NCI-H2227 treated with DMSO at 0.1 percent for 48 hours (cell line): ENCODE data around the gene DENND1A.
A peak's percentile ranks its signal among the peaks of the same experiment; 100 is the strongest.

Source experiments
- DNase-seq: peaks from one replicate; lab custom pipeline; 2025; lab: John Stamatoyannopoulos, UW

The DENND1A gene

DNA sequence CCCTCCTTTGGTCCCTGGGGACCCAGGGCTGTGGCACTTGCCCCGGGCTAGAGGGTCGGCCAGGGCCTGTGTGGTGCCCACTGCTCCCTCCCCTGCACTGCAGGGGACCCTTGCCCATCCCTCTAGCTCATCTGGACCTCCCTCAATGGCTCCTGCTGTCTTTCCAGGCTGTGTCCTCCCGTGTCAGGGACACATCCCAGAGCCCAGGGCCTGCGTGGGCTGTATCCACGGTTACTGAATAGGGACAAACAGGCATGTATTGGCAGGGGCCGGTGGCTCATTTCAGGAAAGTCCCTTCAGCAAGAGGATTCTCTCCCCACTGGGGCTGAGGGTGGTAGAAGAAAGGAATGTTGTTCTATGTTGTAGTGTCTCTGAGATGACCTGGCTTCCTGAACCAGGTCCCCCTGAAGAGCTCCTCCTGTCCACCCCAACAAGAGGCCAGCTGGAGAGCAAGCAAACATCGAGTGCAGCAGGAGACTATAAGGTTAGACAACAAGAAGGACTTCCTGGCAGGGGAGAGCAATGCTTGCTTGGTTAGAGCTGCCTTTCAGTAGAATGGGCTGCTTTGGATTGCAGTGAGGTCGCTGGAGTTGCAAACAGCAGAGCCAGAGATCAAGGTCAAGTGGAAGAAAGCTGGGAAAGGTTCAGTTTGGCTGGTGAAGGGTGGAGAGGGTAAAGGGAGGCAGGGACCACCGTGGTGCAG is 575.0 kb downstream of the DENND1A start:
- no peak for DNase-seq

- peak; percentile 13 for DNase-seq
Measured at GRCh38 chr9:123353984-123354591, 575.8 kb downstream of the DENND1A start.

DNA sequence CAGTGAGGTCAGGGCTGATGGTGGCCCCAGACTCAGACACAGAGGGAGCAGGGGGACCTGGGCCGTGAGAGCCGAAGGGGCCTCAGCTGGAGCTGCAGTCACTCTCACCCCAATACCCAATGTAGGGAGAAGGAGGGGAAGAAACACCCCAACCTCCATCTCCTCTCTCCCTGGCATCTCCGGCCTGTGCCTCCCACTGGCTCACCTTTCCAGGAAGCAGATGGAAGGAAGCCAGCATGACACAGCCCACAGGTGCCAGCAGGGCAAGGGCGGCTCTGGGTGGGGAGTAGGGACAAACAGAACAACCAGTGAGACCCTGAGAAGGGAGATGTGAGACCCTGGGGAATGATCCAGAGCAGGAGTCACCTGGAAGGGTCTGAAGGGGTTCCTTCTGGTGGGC is 576.9 kb downstream of the DENND1A start:
- no peak for DNase-seq

- DNase-seq = no peak
Measured at GRCh38 chr9:123350590-123351310, 579.2 kb downstream of the DENND1A start.

DNA sequence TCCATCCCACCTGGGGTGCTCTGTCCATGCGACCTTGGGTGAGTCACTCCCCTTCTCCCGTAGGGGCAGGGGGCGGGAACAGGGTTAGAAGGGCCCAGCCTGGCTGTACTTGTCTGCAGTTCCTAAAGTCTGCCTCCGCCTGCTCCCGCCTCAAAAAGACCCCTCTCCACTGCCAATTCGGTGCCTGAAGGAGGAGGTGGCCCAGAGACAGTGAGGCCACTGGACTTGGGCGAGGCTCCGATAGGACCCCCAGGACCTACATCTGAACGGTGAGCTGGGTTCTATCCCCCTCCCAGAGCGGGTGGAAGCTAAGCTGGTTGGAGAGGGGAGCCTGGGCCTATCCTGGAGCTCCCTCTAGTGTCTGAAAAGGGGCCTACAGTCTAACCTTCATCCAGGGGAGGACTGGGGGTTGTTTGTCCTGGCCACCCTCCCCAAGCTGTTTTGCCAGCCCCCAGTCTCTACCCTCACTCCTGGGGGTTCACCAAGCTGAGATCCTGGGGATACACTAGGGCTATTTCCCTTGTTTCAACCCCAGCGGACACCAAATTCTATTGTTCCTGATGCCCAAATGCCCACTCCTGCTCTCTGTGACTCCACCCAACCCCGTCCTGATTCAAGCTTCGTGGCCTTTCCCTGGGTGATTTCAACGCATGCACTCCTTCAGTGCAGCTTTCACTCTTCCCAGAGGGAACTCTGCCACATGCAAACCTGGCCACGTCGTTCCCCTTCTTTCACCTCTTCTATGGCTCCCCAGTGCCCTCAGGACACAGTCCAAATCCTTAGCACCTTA is 580.0 kb downstream of the DENND1A start:
- DNase-seq = peak; percentile 46

GRCh38 chr9:123349033-123349432 is 580.9 kb downstream of the DENND1A start:
- DNase-seq = no peak

DNA sequence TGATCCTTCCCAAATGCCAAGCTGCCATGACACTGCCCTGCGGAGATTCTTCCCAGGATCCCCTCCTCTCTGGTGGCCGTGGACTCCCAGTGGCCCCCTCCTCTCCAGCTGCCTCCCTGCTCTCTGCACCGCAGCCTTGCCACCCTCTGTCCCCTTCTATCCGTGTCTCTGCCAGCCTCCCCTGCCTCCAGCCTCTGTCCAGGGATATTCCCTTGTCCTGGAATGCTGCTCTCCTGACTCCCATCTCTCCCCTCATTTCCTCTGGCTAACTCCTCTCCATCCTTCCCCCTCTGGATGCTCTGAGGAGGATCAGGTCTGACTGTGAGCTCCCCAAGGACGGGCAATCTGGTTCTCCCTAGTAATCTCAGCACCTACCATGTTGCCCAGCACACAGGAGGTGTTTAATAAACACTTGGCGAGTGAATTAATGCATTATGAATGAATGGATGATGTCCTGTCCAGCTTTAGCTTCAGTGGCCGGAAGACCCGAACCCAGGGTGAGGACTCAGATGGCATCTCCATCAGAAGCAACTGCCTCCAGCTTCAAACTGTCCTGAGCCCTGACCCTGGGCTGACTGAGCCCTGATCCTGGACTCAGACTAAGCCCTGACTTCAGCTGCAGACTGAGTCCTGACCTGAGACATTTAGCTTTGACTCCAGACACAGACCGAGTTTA is 581.5 kb downstream of the DENND1A start:
- no peak for DNase-seq

DNA sequence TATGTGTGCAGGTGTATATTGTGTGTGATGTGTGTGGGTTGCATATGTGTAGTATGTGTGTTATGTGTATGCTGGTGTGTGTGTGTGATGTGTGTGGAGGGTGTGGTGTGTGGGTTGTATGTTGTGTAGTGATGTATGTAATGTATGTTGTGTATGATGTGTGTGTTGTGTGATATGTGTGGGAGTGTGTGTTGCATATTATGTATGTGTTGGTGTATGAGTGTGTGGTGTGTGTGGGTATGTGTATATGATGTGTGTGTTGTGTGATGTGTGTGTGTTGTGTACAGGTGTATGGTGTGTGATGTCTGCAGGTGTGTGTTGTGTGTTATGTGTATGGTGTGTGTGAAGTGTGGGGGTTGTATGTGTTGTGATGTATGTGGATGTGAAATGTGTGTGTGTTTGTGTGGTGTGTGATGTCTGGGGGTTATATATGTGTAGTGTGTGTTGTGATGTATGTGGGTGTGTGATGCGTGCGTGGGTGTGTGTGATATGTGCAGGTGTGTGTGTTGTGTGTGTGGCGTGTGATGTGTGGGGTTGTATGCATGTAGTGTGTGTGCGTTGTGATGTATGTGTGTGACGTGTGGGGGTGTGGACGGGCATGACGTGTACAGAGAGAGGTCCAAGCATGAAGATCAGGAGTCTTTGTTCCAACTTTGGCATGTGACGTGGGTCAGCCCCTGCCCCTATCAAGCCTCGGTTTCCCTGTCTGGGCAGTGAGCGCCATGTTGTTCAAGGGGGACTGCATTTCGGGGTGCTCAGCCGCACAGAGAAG is 582.5 kb downstream of the DENND1A start:
- no peak for DNase-seq

- DNase-seq = no peak
Measured at GRCh38 chr9:123346826-123347225, 583.1 kb downstream of the DENND1A start.

- DNase-seq = no peak
Measured at GRCh38 chr9:123346026-123346425, 583.9 kb downstream of the DENND1A start.

GRCh38 chr9:123345567-123345955 is 584.4 kb downstream of the DENND1A start:
- DNase-seq = no peak

GRCh38 chr9:123344192-123344949 is 585.6 kb downstream of the DENND1A start:
- no peak for DNase-seq

DNA sequence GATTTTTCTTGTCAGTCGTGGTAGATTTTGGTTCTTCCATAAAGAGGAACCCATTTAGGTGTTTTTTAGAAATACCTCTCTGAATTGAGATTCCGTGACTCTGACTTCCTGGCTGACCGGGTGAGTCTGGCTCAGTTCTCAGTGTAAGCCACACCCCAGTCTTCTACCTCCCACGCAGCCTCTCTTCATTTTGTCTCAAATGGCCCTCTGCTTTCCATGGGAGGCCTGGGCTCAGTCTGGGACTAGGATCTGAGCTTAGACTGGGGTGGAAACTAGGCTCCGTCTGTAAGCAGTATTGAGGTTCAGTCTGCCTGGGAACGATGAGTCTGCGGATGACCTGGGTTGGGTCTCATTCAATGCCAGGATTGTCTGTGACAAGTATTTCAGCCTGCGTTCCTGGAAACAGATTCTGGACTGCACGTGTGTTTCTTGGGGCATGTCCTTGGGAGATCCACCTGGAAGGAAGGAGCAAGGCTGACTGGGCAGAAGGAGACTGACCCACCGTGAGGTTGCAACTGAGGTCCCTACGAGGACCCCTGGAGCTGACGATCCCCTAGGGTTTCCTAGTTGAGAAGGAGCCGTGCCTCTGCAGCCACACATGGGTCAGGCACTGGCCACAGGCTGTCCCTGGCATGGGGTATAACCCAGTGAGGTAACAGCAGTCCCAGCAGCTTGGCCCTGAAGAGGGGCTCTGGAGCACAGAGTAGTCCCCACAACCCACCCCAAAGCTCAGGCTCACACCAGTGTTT is 586.3 kb downstream of the DENND1A start:
- DNase-seq = no peak

- no peak for DNase-seq
Measured at GRCh38 chr9:123342247-123342646, 587.7 kb downstream of the DENND1A start.

GRCh38 chr9:123341816-123342215 is 588.1 kb downstream of the DENND1A start:
- no peak for DNase-seq

DNA sequence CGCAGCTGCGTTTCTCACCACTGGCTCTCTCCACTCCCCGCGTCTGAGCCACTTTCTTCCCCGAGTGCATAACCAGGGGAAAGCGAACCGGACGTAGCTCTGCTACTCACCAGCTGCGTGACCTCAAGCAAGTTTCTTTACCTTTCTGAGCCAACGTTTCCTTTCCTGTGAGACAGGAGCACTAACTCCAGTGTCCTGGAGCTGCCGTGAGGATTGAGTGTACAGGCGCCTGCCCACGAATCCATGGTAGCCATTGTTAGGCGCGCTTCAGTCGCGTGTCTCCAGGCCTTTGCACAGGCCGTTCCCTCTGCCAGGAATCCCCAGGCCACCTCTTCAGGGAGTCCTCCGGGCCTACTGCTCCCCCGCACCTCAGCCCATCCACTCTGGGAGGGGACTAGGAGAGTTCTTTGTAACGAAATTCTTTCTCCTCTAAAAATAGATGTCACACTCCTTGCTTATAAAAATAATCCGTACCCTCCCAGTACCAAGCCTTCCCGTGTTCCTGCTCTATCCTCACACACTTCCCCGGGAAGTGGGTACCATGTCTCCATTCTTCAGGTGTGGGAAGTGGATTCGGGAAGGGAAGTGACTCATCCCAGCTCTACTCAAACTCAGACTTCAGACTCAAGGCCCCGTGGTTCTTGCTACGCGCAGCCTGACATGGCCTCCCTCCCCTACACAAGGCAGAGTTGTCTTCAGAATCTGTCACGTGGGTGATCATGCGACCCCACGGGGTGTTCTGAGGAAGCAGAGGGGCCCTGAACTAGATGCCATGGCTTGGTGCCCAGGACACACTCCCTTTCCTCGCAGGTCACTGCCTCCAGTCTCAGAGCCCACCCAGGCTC is 590.0 kb downstream of the DENND1A start:
- DNase-seq = no peak

- no peak for DNase-seq
Measured at GRCh38 chr9:123338710-123339665, 590.9 kb downstream of the DENND1A start.
